ENCODE data around the gene WWOX.

The WWOX gene

GRCh38 chr16:78584213-78584860 lies 484.9 kb downstream of the WWOX start:
- Histone ChIP-seq H3K9me3 (ENCODE audit: control insufficient read depth, low read length) (no peaks in the 10 kb centered on the region), H3K4me1 (ENCODE audit: control insufficient read depth, insufficient read depth, low read length, poor library complexity, severe bottlenecking) (no peaks in the 10 kb centered on the region), H3K27ac (ENCODE audit: low read depth, low read length, severe bottlenecking) (no peak overlapping the region), H3K4me3 (ENCODE audit: extremely low read depth, insufficient read depth, low read length, poor library complexity, severe bottlenecking) (no peak overlapping the region), H3K36me3 (ENCODE audit: control insufficient read depth, insufficient read depth, low read length) (no peaks in the 10 kb centered on the region)
- WGBS, 2 experiments (ENCODE audit: insufficient coverage in 2 of 2): 83 to 90% methylated on average over 5 to 8 of the region's 10 CpGs

- WGBS, 2 experiments (ENCODE audit: insufficient coverage in 2 of 2): 92 to 95% methylated on average over 8 of the region's 8 CpGs
- Histone ChIP-seq H3K27ac (ENCODE audit: low read depth, low read length, severe bottlenecking) (no peak overlapping the region), H3K36me3 (ENCODE audit: control insufficient read depth, insufficient read depth, low read length) (no peaks in the 10 kb centered on the region), H3K9me3 (ENCODE audit: control insufficient read depth, low read length) (no peaks in the 10 kb centered on the region), H3K4me3 (ENCODE audit: extremely low read depth, insufficient read depth, low read length, poor library complexity, severe bottlenecking) (no peak overlapping the region), H3K4me1 (ENCODE audit: control insufficient read depth, insufficient read depth, low read length, poor library complexity, severe bottlenecking) (no peaks in the 10 kb centered on the region)
These were observed 485.5 kb downstream of the WWOX start for GRCh38 chr16:78584991-78585390.

GRCh38 chr16:78589331-78589730 lies 489.9 kb downstream of the WWOX start:
- H3K4me1 ChIP-seq (ENCODE audit: control insufficient read depth, insufficient read depth, low read length, poor library complexity, severe bottlenecking): no peaks in the 10 kb centered on the region
- WGBS, 2 experiments (ENCODE audit: insufficient coverage in 2 of 2): 81 to 100% methylated on average over 2 to 3 of the region's 3 CpGs

GRCh38 chr16:78591682-78592103 lies 492.2 kb downstream of the WWOX start:
- no peaks in the 10 kb centered on the region for H3K4me1 ChIP-seq (ENCODE audit: control insufficient read depth, insufficient read depth, low read length, poor library complexity, severe bottlenecking)
- H3K4me3 ChIP-seq (ENCODE audit: extremely low read depth, insufficient read depth, low read length, poor library complexity, severe bottlenecking): no peak overlapping the region
- 87 to 90% methylated on average over 4 of the region's 5 CpGs for WGBS, 2 experiments (ENCODE audit: insufficient coverage in 2 of 2)
- no peaks in the 10 kb centered on the region for H3K9me3 ChIP-seq (ENCODE audit: control insufficient read depth, low read length)
- H3K36me3 ChIP-seq (ENCODE audit: control insufficient read depth, insufficient read depth, low read length): no peaks in the 10 kb centered on the region
- H3K27ac ChIP-seq (ENCODE audit: low read depth, low read length, severe bottlenecking): no peak overlapping the region

More at GRCh38 chr16:78589331-78589730, 489.9 kb downstream of the WWOX start:
- H3K27ac ChIP-seq (ENCODE audit: low read depth, low read length, severe bottlenecking): no peak overlapping the region
- no peaks in the 10 kb centered on the region for H3K36me3 ChIP-seq (ENCODE audit: control insufficient read depth, insufficient read depth, low read length)
- H3K4me3 ChIP-seq (ENCODE audit: extremely low read depth, insufficient read depth, low read length, poor library complexity, severe bottlenecking): no peak overlapping the region
- H3K9me3 ChIP-seq (ENCODE audit: control insufficient read depth, low read length): no peaks in the 10 kb centered on the region

- Histone ChIP-seq H3K4me1 (ENCODE audit: control insufficient read depth, insufficient read depth, low read length, poor library complexity, severe bottlenecking) (no peaks in the 10 kb centered on the region), H3K4me3 (ENCODE audit: extremely low read depth, insufficient read depth, low read length, poor library complexity, severe bottlenecking) (no peak overlapping the region), H3K27ac (ENCODE audit: low read depth, low read length, severe bottlenecking) (no peak overlapping the region), H3K9me3 (ENCODE audit: control insufficient read depth, low read length) (no peaks in the 10 kb centered on the region), H3K36me3 (ENCODE audit: control insufficient read depth, insufficient read depth, low read length) (no peaks in the 10 kb centered on the region)
- WGBS, 2 experiments (ENCODE audit: insufficient coverage in 2 of 2): 90 to 91% methylated on average over 2 to 3 of the region's 3 CpGs
These were observed 492.7 kb downstream of the WWOX start for GRCh38 chr16:78592111-78592510.

- H3K9me3 ChIP-seq (ENCODE audit: control insufficient read depth, low read length): no peaks in the 10 kb centered on the region
- H3K4me3 ChIP-seq (ENCODE audit: extremely low read depth, insufficient read depth, low read length, poor library complexity, severe bottlenecking): no peak overlapping the region
- no peaks in the 10 kb centered on the region for H3K4me1 ChIP-seq (ENCODE audit: control insufficient read depth, insufficient read depth, low read length, poor library complexity, severe bottlenecking)
- WGBS, 2 experiments (ENCODE audit: insufficient coverage in 2 of 2): 43 to 67% methylated on average over 1 of the region's 3 CpGs
- no peaks in the 10 kb centered on the region for H3K36me3 ChIP-seq (ENCODE audit: control insufficient read depth, insufficient read depth, low read length)
- H3K27ac ChIP-seq (ENCODE audit: low read depth, low read length, severe bottlenecking): no peak overlapping the region
These were observed 493.9 kb downstream of the WWOX start for GRCh38 chr16:78593352-78593751.

GRCh38 chr16:78594191-78594590 lies 494.7 kb downstream of the WWOX start:
- Histone ChIP-seq H3K9me3 (ENCODE audit: control insufficient read depth, low read length) (no peaks in the 10 kb centered on the region), H3K4me1 (ENCODE audit: control insufficient read depth, insufficient read depth, low read length, poor library complexity, severe bottlenecking) (no peaks in the 10 kb centered on the region), H3K4me3 (ENCODE audit: extremely low read depth, insufficient read depth, low read length, poor library complexity, severe bottlenecking) (no peak overlapping the region), H3K36me3 (ENCODE audit: control insufficient read depth, insufficient read depth, low read length) (no peaks in the 10 kb centered on the region), H3K27ac (ENCODE audit: low read depth, low read length, severe bottlenecking) (no peak overlapping the region)
- 90 to 100% methylated on average over 2 to 4 of the region's 7 CpGs for WGBS, 2 experiments (ENCODE audit: insufficient coverage in 2 of 2)

- no peak overlapping the region for H3K27ac ChIP-seq (ENCODE audit: low read depth, low read length, severe bottlenecking)
- H3K4me1 ChIP-seq (ENCODE audit: control insufficient read depth, insufficient read depth, low read length, poor library complexity, severe bottlenecking): no peaks in the 10 kb centered on the region
These were observed 497.0 kb downstream of the WWOX start for GRCh38 chr16:78596348-78596995.

GRCh38 chr16:78596996-78597422 lies 497.6 kb downstream of the WWOX start:
- Histone ChIP-seq H3K36me3 (ENCODE audit: control insufficient read depth, insufficient read depth, low read length) (no peaks in the 10 kb centered on the region), H3K4me1 (ENCODE audit: control insufficient read depth, insufficient read depth, low read length, poor library complexity, severe bottlenecking) (no peaks in the 10 kb centered on the region), H3K9me3 (ENCODE audit: control insufficient read depth, low read length) (no peaks in the 10 kb centered on the region), H3K4me3 (ENCODE audit: extremely low read depth, insufficient read depth, low read length, poor library complexity, severe bottlenecking) (no peak overlapping the region), H3K27ac (ENCODE audit: low read depth, low read length, severe bottlenecking) (no peak overlapping the region)
- WGBS, 2 experiments (ENCODE audit: insufficient coverage in 2 of 2): 90 to 91% methylated on average over 6 to 7 of the region's 9 CpGs

More at GRCh38 chr16:78596348-78596995, 497.0 kb downstream of the WWOX start:
- H3K4me3 ChIP-seq (ENCODE audit: extremely low read depth, insufficient read depth, low read length, poor library complexity, severe bottlenecking): no peak overlapping the region
- H3K36me3 ChIP-seq (ENCODE audit: control insufficient read depth, insufficient read depth, low read length): no peaks in the 10 kb centered on the region
- 87 to 93% methylated on average over 8 of the region's 10 CpGs for WGBS, 2 experiments (ENCODE audit: insufficient coverage in 2 of 2)
- no peaks in the 10 kb centered on the region for H3K9me3 ChIP-seq (ENCODE audit: control insufficient read depth, low read length)

- Histone ChIP-seq H3K36me3 (ENCODE audit: control insufficient read depth, insufficient read depth, low read length) (no peaks in the 10 kb centered on the region), H3K4me1 (ENCODE audit: control insufficient read depth, insufficient read depth, low read length, poor library complexity, severe bottlenecking) (no peaks in the 10 kb centered on the region), H3K27ac (ENCODE audit: low read depth, low read length, severe bottlenecking) (no peak overlapping the region), H3K4me3 (ENCODE audit: extremely low read depth, insufficient read depth, low read length, poor library complexity, severe bottlenecking) (no peak overlapping the region), H3K9me3 (ENCODE audit: control insufficient read depth, low read length) (no peaks in the 10 kb centered on the region)
- WGBS, 2 experiments (ENCODE audit: insufficient coverage in 2 of 2): 93 to 100% methylated on average over 1 to 4 of the region's 9 CpGs
These were observed 498.5 kb downstream of the WWOX start for GRCh38 chr16:78597809-78598570.
